Tibial nerve (tissue), 4 donors: ENCODE measurements around the gene TEX22.

Experiments
- EP300 ChIP-seq, 2 donors: sonication (generic); formaldehyde crosslinking; IDR thresholded peaks; one replicate each; pipeline ENCODE4 v1.6.1; 2017; ENCODE audit warnings: antibody characterized with exemption in 2 of 2, mild to moderate bottlenecking in 1 of 2
- POLR2A ChIP-seq, 2 donors: fragments of 450-650 bp; IDR thresholded peaks; one replicate each; pipeline ENCODE4 v1.6.1; 2017; ENCODE audit warnings: antibody characterized with exemption in 2 of 2, mild to moderate bottlenecking in 2 of 2, moderate library complexity in 2 of 2
- TF ChIP-seq, protein P1 (sequence below), 5 experiments: fragments of 200-600 bp in 3 of 5; fragments of 450-650 bp in 2 of 5; sonication (generic) in 3 of 5; IDR thresholded peaks; one replicate each; pipeline ENCODE4 v1.5.1; 2016 to 2019; ENCODE audit warnings: antibody characterized with exemption in 5 of 5, mild to moderate bottlenecking in 3 of 5, moderate library complexity in 2 of 5

DNA sequence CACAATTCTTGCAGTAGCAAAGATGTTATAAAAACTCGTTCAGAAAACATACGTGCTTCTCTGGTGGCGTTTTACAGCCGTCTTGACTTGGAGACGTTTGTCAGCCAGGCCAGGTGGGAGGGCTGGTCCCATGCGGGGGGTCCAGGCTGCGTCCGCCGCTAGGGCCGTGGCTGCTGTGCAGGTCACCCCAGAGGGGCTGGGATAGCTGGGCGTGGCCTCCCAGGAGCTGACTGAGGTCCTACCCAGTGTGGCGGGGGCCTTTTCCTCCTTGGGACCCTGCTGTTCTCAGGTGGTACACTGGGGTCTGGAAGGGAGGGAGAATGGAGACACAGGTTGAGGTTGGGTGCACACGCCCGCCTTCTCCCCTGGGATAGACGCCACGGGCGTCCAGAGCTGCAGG is 46.5 kb downstream of the TEX22 start:
- TF ChIP-seq, protein P1, sequence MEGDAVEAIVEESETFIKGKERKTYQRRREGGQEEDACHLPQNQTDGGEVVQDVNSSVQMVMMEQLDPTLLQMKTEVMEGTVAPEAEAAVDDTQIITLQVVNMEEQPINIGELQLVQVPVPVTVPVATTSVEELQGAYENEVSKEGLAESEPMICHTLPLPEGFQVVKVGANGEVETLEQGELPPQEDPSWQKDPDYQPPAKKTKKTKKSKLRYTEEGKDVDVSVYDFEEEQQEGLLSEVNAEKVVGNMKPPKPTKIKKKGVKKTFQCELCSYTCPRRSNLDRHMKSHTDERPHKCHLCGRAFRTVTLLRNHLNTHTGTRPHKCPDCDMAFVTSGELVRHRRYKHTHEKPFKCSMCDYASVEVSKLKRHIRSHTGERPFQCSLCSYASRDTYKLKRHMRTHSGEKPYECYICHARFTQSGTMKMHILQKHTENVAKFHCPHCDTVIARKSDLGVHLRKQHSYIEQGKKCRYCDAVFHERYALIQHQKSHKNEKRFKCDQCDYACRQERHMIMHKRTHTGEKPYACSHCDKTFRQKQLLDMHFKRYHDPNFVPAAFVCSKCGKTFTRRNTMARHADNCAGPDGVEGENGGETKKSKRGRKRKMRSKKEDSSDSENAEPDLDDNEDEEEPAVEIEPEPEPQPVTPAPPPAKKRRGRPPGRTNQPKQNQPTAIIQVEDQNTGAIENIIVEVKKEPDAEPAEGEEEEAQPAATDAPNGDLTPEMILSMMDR (IDR thresholded peaks at IDR 0.05) = no peak
- TF ChIP-seq POLR2A (IDR thresholded peaks at IDR 0.05) = no peak
- TF ChIP-seq EP300 (IDR thresholded peaks at IDR 0.05) = no peak
